Trophoblast cell (in vitro differentiated cells and primary cell): ENCODE data around the gene EPHX1.
A peak's percentile ranks its signal among the peaks of the same experiment; 100 is the strongest.

ENCODE experiments used
- DNase-seq, 2 donors: peaks; one replicate each; pipeline ENCODE4 v3.0.0-alpha.2; 2016
- H2AFZ ChIP-seq: 2 replicates; pipeline ENCODE4 v1.6.1; 2013; ENCODE audit warnings: low read length, moderate library complexity, mild to moderate bottlenecking; ENCODE audit not compliant: insufficient read depth, poor library complexity
- H2AK5ac ChIP-seq: 2 replicates; pipeline ENCODE4 v1.6.1; 2013; ENCODE audit warnings: mild to moderate bottlenecking, low read length
- H2BK120ac ChIP-seq: 2 replicates; pipeline ENCODE4 v1.6.1; 2013; ENCODE audit warnings: low read length, mild to moderate bottlenecking, moderate library complexity; ENCODE audit not compliant: insufficient read depth, poor library complexity
- H2BK12ac ChIP-seq: 2 replicates; pipeline ENCODE4 v1.6.1; 2013; ENCODE audit warnings: mild to moderate bottlenecking, low read length, moderate library complexity
- H2BK5ac ChIP-seq: 2 replicates; pipeline ENCODE4 v1.6.1; 2013; ENCODE audit warnings: low read length, low read depth, moderate library complexity, mild to moderate bottlenecking; ENCODE audit not compliant: poor library complexity
- H3K14ac ChIP-seq: 2 replicates; pipeline ENCODE4 v1.6.1; 2013; ENCODE audit warnings: mild to moderate bottlenecking, low read length
- H3K18ac ChIP-seq: 2 replicates; pipeline ENCODE4 v1.6.1; 2013; ENCODE audit warnings: mild to moderate bottlenecking, low read length
- H3K23ac ChIP-seq: 2 replicates; pipeline ENCODE4 v1.6.1; 2013; ENCODE audit warnings: low read length
- H3K27ac ChIP-seq: 2 replicates; pipeline ENCODE4 v1.5.1; 2013; ENCODE audit warnings: low read depth, mild to moderate bottlenecking, inconsistent platforms, low read length, moderate library complexity
- H3K27me3 ChIP-seq: 2 replicates; pipeline ENCODE4 v1.6.1; 2013; ENCODE audit warnings: inconsistent platforms, mild to moderate bottlenecking, low read length, moderate library complexity; ENCODE audit not compliant: insufficient read depth
- H3K36me3 ChIP-seq, 2 experiments: 1 replicate in 1 of 2; 2 replicates in 1 of 2; pipeline ENCODE4 v1.6.1; 2013; ENCODE audit warnings: low read length in 2 of 2, mild to moderate bottlenecking in 2 of 2, moderate library complexity in 1 of 2; ENCODE audit not compliant: insufficient read depth in 2 of 2, control insufficient read depth in 1 of 2
- H3K4ac ChIP-seq: 2 replicates; pipeline ENCODE4 v1.6.1; 2013; ENCODE audit warnings: low read depth, mild to moderate bottlenecking, low read length, moderate library complexity
- H3K4me1 ChIP-seq, 2 experiments: 1 replicate in 1 of 2; 2 replicates in 1 of 2; pipeline ENCODE4 v1.6.1; 2013; ENCODE audit warnings: low read length in 2 of 2, mild to moderate bottlenecking in 2 of 2, moderate library complexity in 1 of 2; ENCODE audit not compliant: insufficient read depth in 2 of 2, control insufficient read depth in 1 of 2
- H3K4me2 ChIP-seq: 2 replicates; pipeline ENCODE4 v1.6.1; 2013; ENCODE audit warnings: inconsistent platforms, mild to moderate bottlenecking, low read length, moderate library complexity
- H3K4me3 ChIP-seq: 2 replicates; pipeline ENCODE4 v1.5.1; 2013; ENCODE audit warnings: mild to moderate bottlenecking, low read depth, low read length, inconsistent platforms
- H3K79me1 ChIP-seq: one replicate; pipeline ENCODE4 v1.6.1; 2013; ENCODE audit warnings: low read length
- H3K79me2 ChIP-seq: 2 replicates; pipeline ENCODE4 v1.6.1; 2013; ENCODE audit warnings: low read length, mild to moderate bottlenecking; ENCODE audit not compliant: control insufficient read depth, insufficient read depth, poor library complexity
- H3K9ac ChIP-seq: 2 replicates; pipeline ENCODE4 v1.6.1; 2013; ENCODE audit warnings: mild to moderate bottlenecking, low read length
- H3K9me3 ChIP-seq: 2 replicates; pipeline ENCODE4 v1.6.1; 2013; ENCODE audit warnings: low read depth, mild to moderate bottlenecking, control low read depth, inconsistent platforms, low read length; ENCODE audit not compliant: insufficient read depth
- H4K12ac ChIP-seq: 2 replicates; pipeline ENCODE4 v1.6.1; 2013; ENCODE audit warnings: low read depth, mild to moderate bottlenecking, low read length, moderate library complexity
- H4K8ac ChIP-seq: 2 replicates; pipeline ENCODE4 v1.6.1; 2013; ENCODE audit warnings: low read depth, mild to moderate bottlenecking, low read length, moderate library complexity
- H4K91ac ChIP-seq: one replicate; pipeline ENCODE4 v1.6.1; 2013; ENCODE audit warnings: low read depth, mild to moderate bottlenecking, low read length, moderate library complexity
- WGBS: extraction: QIAGEN DNeasy Blood & Tissue Kit; methylation state at CpG from one replicate; pipeline ENCODE4 v1.1.7; 2013; ENCODE audit warnings: missing lambda C conversion rate; ENCODE audit not compliant: insufficient read length, insufficient coverage; ENCODE audit errors: extremely low coverage; 5-methylcytosine and 5-hydroxymethylcytosine counted together

Gene EPHX1

DNA sequence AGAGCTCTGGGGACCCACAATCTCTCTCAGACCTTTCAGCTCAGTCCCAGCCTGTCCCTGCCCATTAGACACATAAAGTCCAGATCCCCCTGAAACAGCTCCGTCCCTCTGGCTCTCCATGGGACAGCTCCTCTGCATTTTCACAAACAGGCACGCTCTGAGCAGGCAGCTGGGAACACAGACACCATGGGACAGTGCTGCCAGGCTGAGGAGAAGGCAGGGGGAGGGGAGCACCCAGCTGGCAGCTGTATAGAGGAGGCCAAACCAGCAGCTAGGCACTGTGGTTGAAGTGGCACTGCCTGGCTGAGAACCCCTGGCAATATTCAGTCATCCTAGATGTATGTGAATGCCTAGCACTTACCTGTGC is 70.3 kb downstream of the EPHX1 start:
- H3K9ac ChIP-seq = no peak overlapping the region
- DNase-seq = no peak

GRCh38 chr1:225880636-225881035 is 70.7 kb downstream of the EPHX1 start:
- no peak overlapping the region for H2BK5ac ChIP-seq
- no peaks in the 10 kb centered on the region for H3K9me3 ChIP-seq
- H4K91ac ChIP-seq = no peak overlapping the region
- H3K27me3 ChIP-seq = no peaks in the 10 kb centered on the region
- peaks cover 0 to 3% of the 10 kb centered on the region in 2 experiments for H3K36me3 ChIP-seq
- H3K4me3 ChIP-seq = no peak overlapping the region
- no peak for DNase-seq
- peaks cover 19% of the 10 kb centered on the region in 2 experiments for H3K4me1 ChIP-seq
- H2AFZ ChIP-seq = no peak overlapping the region
- no peak overlapping the region for H4K8ac ChIP-seq
- peaks cover 9% of the 10 kb centered on the region for H3K79me2 ChIP-seq
- no peak overlapping the region for H3K14ac ChIP-seq
- H3K23ac ChIP-seq = no peak overlapping the region
- H4K12ac ChIP-seq = no peak overlapping the region
- H3K9ac ChIP-seq = no peak overlapping the region
- no peak overlapping the region for H3K27ac ChIP-seq
- no peak overlapping the region for H2BK12ac ChIP-seq
- no peak overlapping the region for H2AK5ac ChIP-seq
- no peak overlapping the region for H3K4ac ChIP-seq
- no peak overlapping the region for H2BK120ac ChIP-seq
- H3K79me1 ChIP-seq = peaks cover 20% of the 10 kb centered on the region
- H3K18ac ChIP-seq = no peak overlapping the region
- peak overlapping the region; percentile 79 for H3K4me2 ChIP-seq
- WGBS = no CpG with 5 or more reads among the region's 5 CpGs

More for the DNA sequence above, 70.3 kb downstream of the EPHX1 start:
- no peak overlapping the region for H3K4me3 ChIP-seq
- H3K27ac ChIP-seq = no peak overlapping the region
- peaks cover 9% of the 10 kb centered on the region for H3K79me2 ChIP-seq
- no CpG with 5 or more reads among the region's 2 CpGs for WGBS
- no peak overlapping the region for H3K18ac ChIP-seq
- H3K79me1 ChIP-seq = peaks cover 22% of the 10 kb centered on the region
- peaks cover 22% of the 10 kb centered on the region in 2 experiments for H3K4me1 ChIP-seq
- H4K12ac ChIP-seq = no peak overlapping the region
- no peak overlapping the region for H2AFZ ChIP-seq
- H2BK12ac ChIP-seq = no peak overlapping the region
- no peak overlapping the region for H2BK120ac ChIP-seq
- H3K4ac ChIP-seq = no peak overlapping the region
- no peak overlapping the region for H3K4me2 ChIP-seq
- H2AK5ac ChIP-seq = no peak overlapping the region
- H4K91ac ChIP-seq = no peak overlapping the region
- H3K14ac ChIP-seq = no peak overlapping the region
- no peak overlapping the region for H2BK5ac ChIP-seq
- H3K23ac ChIP-seq = no peak overlapping the region
- H4K8ac ChIP-seq = no peak overlapping the region
- H3K36me3 ChIP-seq = peaks cover 0 to 3% of the 10 kb centered on the region in 2 experiments
- no peaks in the 10 kb centered on the region for H3K27me3 ChIP-seq
- no peaks in the 10 kb centered on the region for H3K9me3 ChIP-seq

DNA sequence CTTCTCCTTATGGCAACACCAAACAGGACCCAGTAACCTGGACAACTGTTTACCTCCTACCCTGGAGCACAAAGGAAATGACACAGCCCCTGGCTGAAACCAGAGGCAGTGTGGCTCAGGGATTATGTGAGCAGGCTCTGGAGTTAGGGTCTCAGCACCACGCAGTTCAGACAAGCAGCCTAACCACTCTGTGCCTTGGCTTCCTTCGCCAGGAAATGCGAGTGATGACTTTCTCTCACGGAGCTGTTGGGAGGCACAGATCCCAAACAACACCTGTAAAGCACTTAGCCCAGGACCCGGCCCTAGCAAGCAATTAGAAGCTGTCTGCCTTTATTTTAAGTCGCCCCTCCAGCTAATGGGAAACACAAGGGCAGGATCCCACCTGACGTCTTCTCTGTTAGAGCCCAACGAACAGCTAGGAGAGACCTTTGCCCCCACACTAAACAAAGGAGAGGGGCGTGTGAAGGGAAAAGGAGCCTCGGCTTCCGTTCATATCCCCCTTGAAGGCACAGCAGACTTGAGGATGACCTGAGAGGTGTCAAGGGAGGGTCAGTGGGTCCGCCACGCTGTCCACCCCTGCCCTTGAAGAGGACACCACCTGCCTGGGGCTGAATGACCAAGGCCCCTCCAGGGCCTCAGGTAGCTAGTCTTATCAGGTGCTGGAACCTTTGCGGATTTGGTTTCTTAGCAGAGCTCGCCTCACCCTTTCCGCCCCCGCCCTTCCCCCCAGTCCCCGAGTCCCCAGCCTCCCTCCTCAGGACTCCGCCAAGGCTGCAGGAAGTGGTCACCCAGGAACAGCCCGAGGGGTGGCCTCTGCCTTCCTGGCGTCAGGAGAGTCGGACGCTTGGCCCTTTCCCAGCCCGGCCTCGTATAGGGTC is 71.4 kb downstream of the EPHX1 start:
- H4K91ac ChIP-seq = peak overlapping the region; percentile 96
- WGBS = no CpG with 5 or more reads among the region's 25 CpGs
- H3K4me2 ChIP-seq = peak overlapping the region; percentile 79
- H3K14ac ChIP-seq = peak overlapping the region; percentile 97
- peak overlapping the region; percentile 90 for H4K8ac ChIP-seq
- peak overlapping the region; percentile 88 for H2AFZ ChIP-seq
- peaks cover 18% of the 10 kb centered on the region for H3K79me1 ChIP-seq
- peaks cover 9% of the 10 kb centered on the region for H3K79me2 ChIP-seq
- peak overlapping the region; percentile 78 for H2BK5ac ChIP-seq
- peaks cover 0 to 3% of the 10 kb centered on the region in 2 experiments for H3K36me3 ChIP-seq
- H3K27me3 ChIP-seq = no peaks in the 10 kb centered on the region
- peak in 1 of 2 donors; percentile 6 for DNase-seq
- peak overlapping the region; percentile 62 for H3K27ac ChIP-seq
- peak overlapping the region; percentile 55 for H2AK5ac ChIP-seq
- peak overlapping the region; percentile 97 for H2BK120ac ChIP-seq
- H3K4me1 ChIP-seq = peaks cover 14 to 15% of the 10 kb centered on the region in 2 experiments
- no peaks in the 10 kb centered on the region for H3K9me3 ChIP-seq
- H3K4ac ChIP-seq = peak overlapping the region; percentile 66
- no peak overlapping the region for H3K23ac ChIP-seq
- peak overlapping the region; percentile 80 for H3K4me3 ChIP-seq
- H3K18ac ChIP-seq = peak overlapping the region; percentile 97
- H4K12ac ChIP-seq = peak overlapping the region; percentile 92
- H3K9ac ChIP-seq = peak overlapping the region; percentile 59
- H2BK12ac ChIP-seq = peak overlapping the region; percentile 38

- H3K79me2 ChIP-seq = peaks cover 9% of the 10 kb centered on the region
Observed at GRCh38 chr1:225881959-225882693, 72.2 kb downstream of the EPHX1 start, which contains the start of gene TMEM63A. Gene TMEM63A, minus strand, starts transcription at chr1:225882380. Its CDS starts 4,800 bp downstream, at chr1:225877580.

More at GRCh38 chr1:225881959-225882693, 72.2 kb downstream of the EPHX1 start, which contains the start of gene TMEM63A:
- DNase-seq = peak; percentile 81 to 87
- Histone ChIP-seq H2AFZ (peak within 1 kb of the TSS; percentile 90), H3K18ac (peak within 1 kb of the TSS; percentile 97), H2BK120ac (peak within 1 kb of the TSS; percentile 97), H4K91ac (peak within 1 kb of the TSS; percentile 96), H3K23ac (no peak within 1 kb of the TSS), H2AK5ac (peak within 1 kb of the TSS; percentile 88), H3K27ac (peak within 1 kb of the TSS; percentile 62), H3K9me3 (no peaks in the 10 kb centered on the region), H3K4me2 (peak within 1 kb of the TSS; percentile 79), H4K12ac (peak within 1 kb of the TSS; percentile 92), H3K27me3 (no peaks in the 10 kb centered on the region), H2BK5ac (peak within 1 kb of the TSS; percentile 78), H3K9ac (peak within 1 kb of the TSS; percentile 59), H3K4me3 (peak within 1 kb of the TSS; percentile 80), H4K8ac (peak within 1 kb of the TSS; percentile 90), H3K79me1 (peaks cover 18% of the 10 kb centered on the region), H3K14ac (peak within 1 kb of the TSS; percentile 97), H3K4me1 (peaks cover 14% of the 10 kb centered on the region in 2 experiments), H3K4ac (peak within 1 kb of the TSS; percentile 66), H2BK12ac (peak within 1 kb of the TSS; percentile 42), H3K36me3 (peaks cover 0 to 3% of the 10 kb centered on the region in 2 experiments)
- no CpG with 5 or more reads among the region's 64 CpGs for WGBS
